Measurements from ENCODE around the gene ACTR3C. TPM values are rescaled to one million over a fixed set of nuclear protein-coding genes. Genes with fewer than 3 reads are reported as not detected.

Gene ACTR3C
- total and polyA plus RNA-seq, 2 donors (not counting 1 experiment from before 2014, with no cell fraction given): 0.09 to 0.50 TPM

DNA sequence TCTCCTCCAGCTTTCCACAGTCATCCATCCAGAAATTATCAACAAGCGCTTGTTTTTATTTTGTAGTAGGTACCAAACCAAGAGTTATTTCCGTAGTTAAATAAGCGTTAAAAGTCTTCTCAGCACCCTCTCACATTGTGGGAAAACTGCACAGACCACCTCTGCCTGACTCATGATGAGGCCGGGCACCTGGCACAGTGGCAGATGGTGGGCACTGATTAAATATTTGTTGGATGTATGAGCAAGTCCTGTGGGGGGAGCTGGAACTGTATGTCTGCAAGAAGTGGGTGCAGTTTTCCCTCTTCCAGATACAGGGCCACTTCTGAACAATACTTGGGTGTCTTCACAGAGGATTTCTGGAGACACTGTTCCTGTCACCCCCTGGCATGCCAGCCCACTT is 40.0 kb upstream of the ACTR3C start:
- no peaks in the 10 kb centered on the region for H3K79me2 ChIP-seq (ENCODE audit: control insufficient read depth, insufficient read depth, low read length)
- H3K9me3 ChIP-seq (ENCODE audit: control insufficient read depth, insufficient read depth, low read depth, low read length): no peaks in the 10 kb centered on the region
- H3K4me1 ChIP-seq (ENCODE audit: control insufficient read depth, extremely low read depth, insufficient read depth, low read length): no peaks in the 10 kb centered on the region
- H3K27ac ChIP-seq (ENCODE audit: insufficient read depth, low read length): no peak overlapping the region
- no peaks in the 10 kb centered on the region for H4K20me1 ChIP-seq (ENCODE audit: control insufficient read depth, extremely low read depth, insufficient read depth, low read length)
- no peak overlapping the region for H3K4me2 ChIP-seq (ENCODE audit: extremely low read depth, insufficient read depth, low read length)
- no peaks in the 10 kb centered on the region for H3K36me3 ChIP-seq (ENCODE audit: control insufficient read depth, insufficient read depth, low read length)
- H2AFZ ChIP-seq (ENCODE audit: low read length): no peak overlapping the region
- no peak for DNase-seq (ENCODE audit: low read depth in 2 of 2)
- no peak overlapping the region for H3K4me3 ChIP-seq (replicated peaks in 1 of 4; ENCODE audit: control extremely low read depth in 1 of 4, insufficient read depth in 1 of 4, low read depth in 3 of 4, low read length in 4 of 4)
- TF ChIP-seq EZH2 (IDR thresholded peaks at IDR 0.05; ENCODE audit: low read length, missing control alignments): no peak
- TF ChIP-seq, protein P1, sequence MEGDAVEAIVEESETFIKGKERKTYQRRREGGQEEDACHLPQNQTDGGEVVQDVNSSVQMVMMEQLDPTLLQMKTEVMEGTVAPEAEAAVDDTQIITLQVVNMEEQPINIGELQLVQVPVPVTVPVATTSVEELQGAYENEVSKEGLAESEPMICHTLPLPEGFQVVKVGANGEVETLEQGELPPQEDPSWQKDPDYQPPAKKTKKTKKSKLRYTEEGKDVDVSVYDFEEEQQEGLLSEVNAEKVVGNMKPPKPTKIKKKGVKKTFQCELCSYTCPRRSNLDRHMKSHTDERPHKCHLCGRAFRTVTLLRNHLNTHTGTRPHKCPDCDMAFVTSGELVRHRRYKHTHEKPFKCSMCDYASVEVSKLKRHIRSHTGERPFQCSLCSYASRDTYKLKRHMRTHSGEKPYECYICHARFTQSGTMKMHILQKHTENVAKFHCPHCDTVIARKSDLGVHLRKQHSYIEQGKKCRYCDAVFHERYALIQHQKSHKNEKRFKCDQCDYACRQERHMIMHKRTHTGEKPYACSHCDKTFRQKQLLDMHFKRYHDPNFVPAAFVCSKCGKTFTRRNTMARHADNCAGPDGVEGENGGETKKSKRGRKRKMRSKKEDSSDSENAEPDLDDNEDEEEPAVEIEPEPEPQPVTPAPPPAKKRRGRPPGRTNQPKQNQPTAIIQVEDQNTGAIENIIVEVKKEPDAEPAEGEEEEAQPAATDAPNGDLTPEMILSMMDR (conservative IDR thresholded peaks at IDR 0.05 in 1 of 2, IDR thresholded peaks at IDR 0.05 in 1 of 2; ENCODE audit: low read depth in 1 of 2, low read length in 2 of 2): no peak
- H3K9ac ChIP-seq (ENCODE audit: insufficient read depth, low read length): no peak overlapping the region
- H3K27me3 ChIP-seq (ENCODE audit: control insufficient read depth, insufficient read depth, low read length): no peaks in the 10 kb centered on the region

DNA sequence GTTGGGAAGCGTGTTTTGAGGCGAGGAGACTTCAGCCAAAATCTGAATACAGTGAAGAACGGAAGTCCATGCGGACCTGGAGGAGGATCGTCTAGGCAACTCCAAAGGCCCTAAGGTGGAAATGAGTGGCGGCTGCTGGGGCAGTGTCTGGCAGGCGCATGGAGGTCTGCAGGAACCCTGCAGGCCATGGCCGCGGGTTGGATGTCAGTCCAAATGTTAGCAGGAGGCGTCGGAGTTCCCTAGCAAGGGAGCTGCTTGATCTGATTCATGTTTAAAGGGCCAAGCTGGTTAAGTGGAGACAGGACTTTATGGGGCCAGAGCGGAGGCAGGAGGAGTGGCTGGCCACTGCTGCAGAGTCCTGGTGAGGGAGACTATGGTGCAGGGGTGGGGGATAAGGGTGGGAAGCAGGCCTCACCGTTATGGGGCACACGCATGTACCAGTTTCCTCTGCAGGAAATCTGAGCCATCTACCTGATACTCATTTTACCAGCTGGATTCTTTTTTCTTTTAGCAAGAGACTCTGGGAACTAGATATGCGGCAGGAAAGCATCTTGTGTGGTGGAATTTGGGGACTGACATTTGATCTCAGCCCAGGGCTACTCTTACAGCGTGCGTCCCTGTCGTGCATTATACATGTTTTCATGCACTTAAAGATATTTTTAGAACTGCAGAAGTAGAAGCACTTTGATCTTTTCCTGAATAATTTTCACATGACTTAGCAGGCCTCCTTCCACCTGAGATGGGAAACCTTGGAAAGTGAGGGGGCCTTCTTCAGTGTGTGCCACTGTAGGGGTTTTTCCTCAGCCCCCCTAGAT is 38.7 kb upstream of the ACTR3C start:
- Histone ChIP-seq H3K9ac (ENCODE audit: insufficient read depth, low read length) (no peak overlapping the region), H3K4me3 (replicated peaks in 1 of 4; ENCODE audit: control extremely low read depth in 1 of 4, insufficient read depth in 1 of 4, low read depth in 3 of 4, low read length in 4 of 4) (no peak overlapping the region), H3K27ac (ENCODE audit: insufficient read depth, low read length) (no peak overlapping the region), H3K4me1 (ENCODE audit: control insufficient read depth, extremely low read depth, insufficient read depth, low read length) (no peaks in the 10 kb centered on the region), H3K27me3 (ENCODE audit: control insufficient read depth, insufficient read depth, low read length) (no peaks in the 10 kb centered on the region), H3K4me2 (ENCODE audit: extremely low read depth, insufficient read depth, low read length) (no peak overlapping the region), H2AFZ (ENCODE audit: low read length) (no peak overlapping the region), H3K9me3 (ENCODE audit: control insufficient read depth, insufficient read depth, low read depth, low read length) (no peaks in the 10 kb centered on the region), H4K20me1 (ENCODE audit: control insufficient read depth, extremely low read depth, insufficient read depth, low read length) (no peaks in the 10 kb centered on the region), H3K36me3 (ENCODE audit: control insufficient read depth, insufficient read depth, low read length) (no peaks in the 10 kb centered on the region), H3K79me2 (ENCODE audit: control insufficient read depth, insufficient read depth, low read length) (no peaks in the 10 kb centered on the region)
- TF ChIP-seq, protein P1 (conservative IDR thresholded peaks at IDR 0.05 in 1 of 2, IDR thresholded peaks at IDR 0.05 in 1 of 2; ENCODE audit: low read depth in 1 of 2, low read length in 2 of 2): no peak
- TF ChIP-seq EZH2 (IDR thresholded peaks at IDR 0.05; ENCODE audit: low read length, missing control alignments): no peak
- no peak for DNase-seq (ENCODE audit: low read depth in 2 of 2)

DNA sequence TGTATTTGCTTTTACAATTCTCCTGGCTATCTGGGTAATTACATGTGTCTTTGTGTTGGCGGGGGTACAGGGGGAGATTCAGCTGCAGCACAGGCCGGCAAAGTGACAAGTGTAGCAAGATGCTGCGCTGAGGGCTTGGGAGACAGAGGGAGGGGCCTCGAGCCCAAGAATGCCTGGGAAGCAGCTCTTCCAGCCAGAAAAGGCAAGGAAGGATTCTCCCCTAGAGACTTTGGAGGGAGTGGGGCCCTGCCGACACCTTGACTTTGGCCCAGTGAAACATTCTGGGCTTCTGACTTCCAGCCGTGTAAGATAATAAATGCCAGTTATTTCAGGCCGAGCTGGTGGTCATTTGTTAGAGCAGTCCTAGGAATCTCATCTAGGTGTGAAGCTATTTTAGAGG is 38.1 kb upstream of the ACTR3C start:
- Histone ChIP-seq H4K20me1 (ENCODE audit: control insufficient read depth, extremely low read depth, insufficient read depth, low read length) (no peaks in the 10 kb centered on the region), H3K9ac (ENCODE audit: insufficient read depth, low read length) (no peak overlapping the region), H3K4me3 (replicated peaks in 1 of 4; ENCODE audit: control extremely low read depth in 1 of 4, insufficient read depth in 1 of 4, low read depth in 3 of 4, low read length in 4 of 4) (no peak overlapping the region), H3K4me1 (ENCODE audit: control insufficient read depth, extremely low read depth, insufficient read depth, low read length) (no peaks in the 10 kb centered on the region), H3K4me2 (ENCODE audit: extremely low read depth, insufficient read depth, low read length) (no peak overlapping the region), H3K27ac (ENCODE audit: insufficient read depth, low read length) (no peak overlapping the region), H3K36me3 (ENCODE audit: control insufficient read depth, insufficient read depth, low read length) (no peaks in the 10 kb centered on the region), H3K79me2 (ENCODE audit: control insufficient read depth, insufficient read depth, low read length) (no peaks in the 10 kb centered on the region), H2AFZ (ENCODE audit: low read length) (no peak overlapping the region), H3K27me3 (ENCODE audit: control insufficient read depth, insufficient read depth, low read length) (no peaks in the 10 kb centered on the region), H3K9me3 (ENCODE audit: control insufficient read depth, insufficient read depth, low read depth, low read length) (no peaks in the 10 kb centered on the region)
- no peak for DNase-seq (ENCODE audit: low read depth in 2 of 2)
- TF ChIP-seq EZH2 (IDR thresholded peaks at IDR 0.05; ENCODE audit: low read length, missing control alignments): no peak
- TF ChIP-seq, protein P1 (conservative IDR thresholded peaks at IDR 0.05 in 1 of 2, IDR thresholded peaks at IDR 0.05 in 1 of 2; ENCODE audit: low read depth in 1 of 2, low read length in 2 of 2): no peak

Data from fibroblast of lung (primary cell).